ENCODE measurements around the gene TEDDM1.

Gene TEDDM1

DNA sequence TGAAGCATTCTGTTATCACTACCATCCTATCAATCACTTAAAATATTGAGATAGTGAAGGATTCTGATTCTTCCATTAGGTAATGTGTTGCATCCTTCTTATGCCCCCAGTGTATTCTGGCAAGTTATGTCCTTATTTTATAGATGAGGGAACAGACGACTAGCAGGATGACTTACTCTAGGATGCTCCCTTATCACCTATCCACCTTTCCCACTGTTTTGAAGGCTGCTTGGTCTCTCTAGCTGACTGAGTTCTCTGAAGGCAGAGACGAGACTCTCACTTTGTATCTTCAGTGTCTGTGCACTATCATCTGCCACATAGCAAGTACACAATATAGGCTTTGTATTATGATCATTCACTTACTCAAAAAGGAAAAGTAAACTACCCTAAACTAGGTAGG is 12.9 kb downstream of the TEDDM1 start:
- peak overlapping the region; percentile 94 for H3K4me3 ChIP-seq (ENCODE audit: low read length)

DNA sequence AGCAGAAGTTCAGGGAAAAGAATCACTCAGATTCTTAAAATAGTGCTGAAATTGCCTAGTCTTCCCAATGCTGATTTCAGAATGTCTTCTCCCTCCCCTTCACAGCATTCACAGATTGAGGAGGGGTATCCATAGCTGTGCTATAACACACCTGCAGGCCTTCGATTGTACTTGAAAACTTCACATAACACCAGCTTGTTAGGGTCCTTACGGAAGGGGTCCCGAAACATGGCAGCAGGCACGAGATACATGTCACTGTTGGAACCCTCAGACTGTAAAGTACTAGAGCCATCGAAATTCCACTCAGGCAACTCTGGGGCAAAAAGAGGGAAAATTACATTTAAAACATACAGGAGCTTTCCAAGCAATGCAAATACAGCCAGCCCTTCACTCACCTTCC is 13.5 kb downstream of the TEDDM1 start:
- H3K4me3 ChIP-seq (ENCODE audit: low read length): no peak overlapping the region
- DNase-seq (ENCODE audit: low read depth): no peak
- TF ChIP-seq, protein P1, sequence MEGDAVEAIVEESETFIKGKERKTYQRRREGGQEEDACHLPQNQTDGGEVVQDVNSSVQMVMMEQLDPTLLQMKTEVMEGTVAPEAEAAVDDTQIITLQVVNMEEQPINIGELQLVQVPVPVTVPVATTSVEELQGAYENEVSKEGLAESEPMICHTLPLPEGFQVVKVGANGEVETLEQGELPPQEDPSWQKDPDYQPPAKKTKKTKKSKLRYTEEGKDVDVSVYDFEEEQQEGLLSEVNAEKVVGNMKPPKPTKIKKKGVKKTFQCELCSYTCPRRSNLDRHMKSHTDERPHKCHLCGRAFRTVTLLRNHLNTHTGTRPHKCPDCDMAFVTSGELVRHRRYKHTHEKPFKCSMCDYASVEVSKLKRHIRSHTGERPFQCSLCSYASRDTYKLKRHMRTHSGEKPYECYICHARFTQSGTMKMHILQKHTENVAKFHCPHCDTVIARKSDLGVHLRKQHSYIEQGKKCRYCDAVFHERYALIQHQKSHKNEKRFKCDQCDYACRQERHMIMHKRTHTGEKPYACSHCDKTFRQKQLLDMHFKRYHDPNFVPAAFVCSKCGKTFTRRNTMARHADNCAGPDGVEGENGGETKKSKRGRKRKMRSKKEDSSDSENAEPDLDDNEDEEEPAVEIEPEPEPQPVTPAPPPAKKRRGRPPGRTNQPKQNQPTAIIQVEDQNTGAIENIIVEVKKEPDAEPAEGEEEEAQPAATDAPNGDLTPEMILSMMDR (conservative IDR thresholded peaks at IDR 0.05; ENCODE audit: low read depth, low read length): no peak

More for the DNA sequence above, 12.9 kb downstream of the TEDDM1 start:
- TF ChIP-seq, protein P1 (conservative IDR thresholded peaks at IDR 0.05; ENCODE audit: low read depth, low read length): no peak
- no peak for DNase-seq (ENCODE audit: low read depth)

DNA sequence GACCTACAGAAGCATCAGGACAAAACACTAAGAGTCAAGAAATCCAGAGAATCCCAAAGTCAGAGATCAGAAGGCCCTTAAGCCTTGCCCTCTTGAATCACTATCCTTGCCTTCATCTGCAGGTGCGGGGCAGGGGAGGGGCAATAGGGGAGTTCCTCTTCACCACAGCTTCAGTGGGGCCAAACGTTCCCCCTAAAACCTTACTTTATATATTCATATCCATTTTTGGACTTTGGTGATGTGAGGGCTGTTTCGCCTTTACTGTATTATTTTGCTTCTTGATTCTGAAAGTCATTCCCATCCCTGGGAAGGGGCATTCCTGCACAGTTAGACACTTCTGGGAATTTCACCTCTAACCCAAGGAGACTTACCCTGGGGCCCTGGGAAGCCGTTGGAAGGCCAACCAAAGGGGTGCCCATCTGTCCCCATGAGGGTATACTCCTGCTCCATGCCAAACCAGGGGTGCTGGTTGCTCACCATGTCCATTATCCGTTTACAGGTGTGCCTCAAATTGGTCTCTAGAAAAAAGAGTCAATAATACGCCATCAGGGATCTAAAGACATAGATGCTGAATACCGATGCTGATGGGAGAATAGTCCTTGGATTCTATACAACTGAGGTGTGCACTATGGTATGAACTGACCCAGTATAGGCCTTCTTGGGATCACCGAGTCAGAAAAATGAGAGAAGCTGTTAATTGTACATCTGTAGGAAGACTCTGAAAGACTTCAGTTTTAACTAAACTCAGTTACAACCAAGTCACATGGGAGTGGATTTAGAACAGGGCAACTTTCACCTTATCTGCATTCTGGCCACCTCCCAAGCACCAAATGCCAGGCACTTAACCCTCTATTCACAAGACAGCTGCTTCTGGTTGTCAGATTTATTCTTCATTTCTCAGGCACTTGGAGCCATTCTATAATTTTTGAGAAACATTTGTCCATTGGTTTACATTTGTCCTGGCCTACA is 14.3 kb downstream of the TEDDM1 start:
- TF ChIP-seq, protein P1 (conservative IDR thresholded peaks at IDR 0.05; ENCODE audit: low read depth, low read length): no peak
- H3K4me3 ChIP-seq (ENCODE audit: low read length): no peak overlapping the region
- DNase-seq (ENCODE audit: low read depth): no peak

DNA sequence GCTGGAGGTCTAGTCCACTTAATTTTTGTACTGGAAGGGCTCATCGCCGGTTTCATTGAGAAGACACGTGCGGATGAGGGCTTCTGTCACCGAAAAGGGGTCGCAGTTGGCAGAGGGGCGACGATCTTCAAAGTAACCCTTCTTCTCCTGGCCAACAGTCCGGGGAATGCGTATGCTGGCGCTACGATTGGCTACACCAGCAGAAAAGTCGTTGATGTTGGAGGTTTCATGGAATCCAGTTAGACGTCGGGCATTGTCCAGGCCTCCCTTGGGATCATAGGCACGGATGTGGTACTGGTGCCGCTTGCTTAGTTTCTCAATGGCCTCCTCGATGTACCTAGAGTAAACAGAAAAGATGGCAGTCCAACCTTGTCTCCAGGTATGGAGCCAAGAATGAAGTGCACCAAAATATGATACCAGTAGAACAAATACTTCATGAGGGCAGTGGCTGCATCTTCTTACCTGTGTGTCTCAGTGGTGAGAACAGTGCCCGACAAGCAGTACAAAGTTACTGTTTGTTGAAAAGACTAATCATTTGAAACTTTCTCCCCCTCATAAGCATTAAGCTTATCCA is 16.0 kb downstream of the TEDDM1 start:
- TF ChIP-seq, protein P1 (conservative IDR thresholded peaks at IDR 0.05; ENCODE audit: low read depth, low read length): no peak

DNA sequence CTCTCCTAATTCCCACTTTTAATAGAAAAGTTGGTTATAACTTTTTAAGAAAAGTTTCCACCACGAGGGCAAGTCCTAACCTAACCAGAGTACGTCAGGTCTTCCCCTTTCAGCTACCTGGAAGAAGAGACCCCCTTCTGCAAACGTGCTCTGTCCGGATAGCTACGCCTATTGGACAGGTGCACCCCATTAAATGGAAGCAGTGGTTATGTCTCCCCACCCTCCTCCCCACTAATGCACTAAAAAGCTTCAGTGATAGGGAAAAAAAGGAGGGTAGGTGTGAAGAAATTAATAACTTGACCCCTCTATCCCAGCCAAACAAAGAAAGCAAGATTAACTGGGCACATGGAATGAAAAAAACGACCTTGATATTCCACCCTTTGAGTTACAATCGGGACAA is 16.5 kb downstream of the TEDDM1 start:
- no peak overlapping the region for H3K4me3 ChIP-seq (ENCODE audit: low read length)
- TF ChIP-seq, protein P1 (conservative IDR thresholded peaks at IDR 0.05; ENCODE audit: low read depth, low read length): no peak
- DNase-seq (ENCODE audit: low read depth): no peak

More for the DNA sequence above, 16.0 kb downstream of the TEDDM1 start:
- DNase-seq (ENCODE audit: low read depth): no peak
- no peak overlapping the region for H3K4me3 ChIP-seq (ENCODE audit: low read length)

DNA sequence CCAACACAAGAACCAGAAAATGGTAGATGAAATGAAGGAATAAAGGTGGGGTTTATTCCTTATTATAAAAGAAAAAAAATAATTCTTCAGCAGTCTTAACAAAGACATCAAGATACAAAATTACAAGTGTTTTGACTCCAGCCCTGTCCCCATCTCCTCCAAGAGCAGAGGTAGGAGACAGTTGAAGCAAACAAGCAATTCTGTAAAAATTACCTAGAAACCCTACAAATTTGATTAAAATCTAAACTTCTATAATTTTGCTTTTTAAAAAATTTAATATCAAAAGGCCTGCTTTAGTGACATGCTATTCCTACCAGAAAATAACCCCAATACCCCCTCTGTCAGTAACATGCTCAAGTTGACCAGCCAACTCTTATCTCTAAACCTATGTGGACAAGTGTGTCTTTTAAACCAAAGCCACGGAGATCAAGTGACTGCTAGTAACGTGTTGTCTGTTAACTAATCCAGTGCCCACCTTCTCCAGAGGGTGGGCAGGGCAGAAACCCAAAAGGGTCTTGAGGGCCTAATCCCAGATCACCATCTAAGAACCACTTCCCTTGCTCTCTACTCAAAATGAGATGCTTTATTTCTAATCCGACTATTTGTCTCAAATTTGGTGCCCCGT is 17.3 kb downstream of the TEDDM1 start:
- H3K4me3 ChIP-seq (ENCODE audit: low read length): no peak overlapping the region
- DNase-seq (ENCODE audit: low read depth): no peak
- TF ChIP-seq, protein P1 (conservative IDR thresholded peaks at IDR 0.05; ENCODE audit: low read depth, low read length): no peak
